ENCODE results near the gene KIFAP3. TPM values are rescaled to one million over a fixed set of nuclear protein-coding genes. Genes with fewer than 3 reads are reported as not detected.

Gene KIFAP3
- total RNA-seq, 4 donors from 2014 or later: 25.2 to 49.2 (median 40.0) TPM

DNA sequence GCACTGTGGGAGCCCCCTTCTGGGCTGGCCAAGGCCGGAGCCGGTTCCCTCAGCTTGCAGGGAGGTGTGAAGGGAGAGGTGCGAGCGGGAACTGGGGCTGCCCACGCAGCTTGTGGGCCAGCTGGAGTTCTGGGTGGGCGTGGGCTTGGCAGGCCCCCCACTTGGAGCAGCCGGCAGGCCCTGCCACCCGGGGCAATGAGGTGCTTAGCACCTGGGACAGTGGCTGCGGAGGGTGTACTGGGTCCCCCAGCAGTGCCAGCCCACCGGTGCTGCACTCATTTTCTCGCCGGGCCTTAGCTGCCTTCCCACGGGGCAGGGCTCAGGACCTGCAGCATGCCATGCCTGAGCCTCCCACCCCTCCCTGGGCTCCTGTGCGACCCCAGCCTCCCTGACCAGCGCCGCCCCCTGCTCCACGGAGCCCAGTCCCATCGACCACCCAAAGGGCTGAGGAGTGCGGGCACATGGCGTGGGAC, 192.4 kb downstream of the KIFAP3 start:
- peaks cover 0 to 51% (median 3%) of the 10 kb centered on the region in 3 donors for H3K36me3 ChIP-seq

DNA sequence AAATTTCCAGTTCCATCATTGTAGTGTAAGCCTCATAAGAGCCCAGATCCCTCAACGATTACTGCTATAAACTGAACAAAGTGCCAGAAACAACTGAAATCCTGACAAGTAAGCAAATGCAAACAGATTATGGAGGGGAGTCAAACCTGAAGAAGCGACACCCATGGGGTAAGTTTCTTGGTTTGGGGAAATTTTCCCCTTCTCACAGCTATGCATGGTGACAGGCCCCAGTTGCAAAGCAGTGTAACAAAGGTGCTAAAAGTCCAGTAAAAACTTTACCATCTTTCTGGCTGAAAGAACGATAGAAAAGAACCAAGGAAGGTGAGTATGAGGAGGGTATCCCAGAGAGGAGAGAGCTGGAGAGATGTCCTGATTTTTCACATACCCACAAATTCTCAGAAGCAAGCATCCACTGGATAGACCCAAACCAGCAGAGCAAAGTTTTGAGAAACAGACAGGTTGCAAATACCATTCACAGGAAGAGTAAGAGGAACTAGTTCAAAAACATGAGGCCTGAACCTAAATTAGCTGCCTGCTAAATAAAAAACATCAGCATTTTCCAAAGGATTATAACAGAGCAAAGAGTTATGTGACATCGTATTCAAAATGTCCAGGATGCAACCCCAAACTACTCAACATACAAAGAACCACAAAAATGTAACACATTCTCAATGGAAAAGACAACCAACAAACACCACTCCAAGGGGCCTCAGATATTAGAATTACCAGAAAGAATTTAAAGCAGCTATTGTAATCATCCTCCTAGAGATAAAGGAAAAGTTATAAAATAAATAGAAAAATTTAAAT, 195.3 kb downstream of the KIFAP3 start:
- Histone ChIP-seq H3K4me1 (no peaks in the 10 kb centered on the region), H3K4me3 (no peak overlapping the region), H3K27ac (no peak overlapping the region), H3K9me3 (no peaks in the 10 kb centered on the region), H3K36me3 (peaks cover 0 to 65% (median 0%) of the 10 kb centered on the region in 3 donors), H3K27me3 (no peaks in the 10 kb centered on the region)
- no peak for DNase-seq (ENCODE audit: low spot score in 2 of 2)
- TF ChIP-seq EP300 (IDR thresholded peaks at IDR 0.05) (no peak), POLR2A (IDR thresholded peaks at IDR 0.05) (no peak)
- TF ChIP-seq, protein P1, sequence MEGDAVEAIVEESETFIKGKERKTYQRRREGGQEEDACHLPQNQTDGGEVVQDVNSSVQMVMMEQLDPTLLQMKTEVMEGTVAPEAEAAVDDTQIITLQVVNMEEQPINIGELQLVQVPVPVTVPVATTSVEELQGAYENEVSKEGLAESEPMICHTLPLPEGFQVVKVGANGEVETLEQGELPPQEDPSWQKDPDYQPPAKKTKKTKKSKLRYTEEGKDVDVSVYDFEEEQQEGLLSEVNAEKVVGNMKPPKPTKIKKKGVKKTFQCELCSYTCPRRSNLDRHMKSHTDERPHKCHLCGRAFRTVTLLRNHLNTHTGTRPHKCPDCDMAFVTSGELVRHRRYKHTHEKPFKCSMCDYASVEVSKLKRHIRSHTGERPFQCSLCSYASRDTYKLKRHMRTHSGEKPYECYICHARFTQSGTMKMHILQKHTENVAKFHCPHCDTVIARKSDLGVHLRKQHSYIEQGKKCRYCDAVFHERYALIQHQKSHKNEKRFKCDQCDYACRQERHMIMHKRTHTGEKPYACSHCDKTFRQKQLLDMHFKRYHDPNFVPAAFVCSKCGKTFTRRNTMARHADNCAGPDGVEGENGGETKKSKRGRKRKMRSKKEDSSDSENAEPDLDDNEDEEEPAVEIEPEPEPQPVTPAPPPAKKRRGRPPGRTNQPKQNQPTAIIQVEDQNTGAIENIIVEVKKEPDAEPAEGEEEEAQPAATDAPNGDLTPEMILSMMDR (IDR thresholded peaks at IDR 0.05): no peak
- 82 to 89% methylated on average over 4 of the region's 4 CpGs for WGBS, 2 donors

More for the DNA sequence above, 192.4 kb downstream of the KIFAP3 start:
- no peak overlapping the region for H3K4me3 ChIP-seq
- no peaks in the 10 kb centered on the region for H3K9me3 ChIP-seq
- no peak for DNase-seq (ENCODE audit: low spot score in 2 of 2)
- no peak overlapping the region for H3K27ac ChIP-seq
- 94 to 95% methylated on average over 8 to 17 of the region's 20 CpGs for WGBS, 2 donors
- no peaks in the 10 kb centered on the region for H3K4me1 ChIP-seq
- no peaks in the 10 kb centered on the region for H3K27me3 ChIP-seq
- TF ChIP-seq POLR2A (IDR thresholded peaks at IDR 0.05): no peak
- TF ChIP-seq EP300 (IDR thresholded peaks at IDR 0.05): no peak
- TF ChIP-seq, protein P1 (IDR thresholded peaks at IDR 0.05): no peak

DNA sequence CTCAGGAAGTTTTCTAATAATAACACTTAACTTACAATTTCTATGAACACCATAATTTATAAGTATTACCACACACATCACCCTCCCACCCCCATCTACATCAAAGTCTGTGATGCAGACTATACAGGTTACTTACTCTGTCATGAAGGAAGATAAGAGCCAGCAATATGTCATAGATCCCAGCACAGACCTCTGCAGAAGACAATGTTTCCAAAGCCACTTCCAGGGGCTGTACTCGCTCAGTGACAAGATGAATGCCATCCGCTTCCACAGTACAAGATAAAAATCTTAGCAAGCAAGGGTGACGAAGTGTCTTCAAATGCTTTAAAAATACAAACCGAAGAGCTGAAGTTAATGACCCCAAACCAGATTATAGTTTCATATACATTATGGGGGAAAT, 196.0 kb downstream of the KIFAP3 start:
- peaks cover 0 to 72% (median 0%) of the 10 kb centered on the region in 3 donors for H3K36me3 ChIP-seq
- WGBS, 2 donors: 94 to 97% methylated on average over 4 of the region's 4 CpGs
- no peaks in the 10 kb centered on the region for H3K4me1 ChIP-seq

DNA sequence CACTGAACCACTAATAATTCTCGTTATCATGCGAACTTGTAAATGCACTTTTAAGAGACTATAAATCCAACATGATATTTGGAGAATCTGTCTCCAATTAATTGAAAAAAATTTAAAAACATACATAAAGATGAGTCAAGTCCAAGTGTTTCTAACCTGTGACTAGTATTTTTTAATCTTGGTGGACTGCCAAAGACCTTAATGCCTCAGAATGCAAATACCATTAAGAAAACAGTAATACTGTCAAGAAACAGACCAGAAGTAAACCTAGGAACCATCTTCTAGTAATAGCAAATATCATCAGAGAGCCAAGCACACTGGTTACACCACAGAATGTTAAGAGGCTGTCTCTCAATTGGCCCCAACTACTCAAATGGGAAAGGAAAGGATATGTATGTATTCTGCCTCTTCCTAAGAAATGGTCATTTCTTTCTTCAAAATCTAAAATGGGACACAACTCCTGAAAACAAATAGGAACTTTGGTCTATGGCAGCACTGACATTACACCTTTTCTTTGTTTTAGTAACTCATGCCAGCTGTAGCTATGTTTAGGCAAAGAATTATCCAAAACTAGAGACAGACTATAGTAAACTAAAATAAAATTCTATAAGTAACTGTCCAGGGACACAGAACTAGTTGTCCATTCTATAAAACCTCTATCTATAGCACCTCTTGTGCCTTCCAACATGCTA, 196.5 kb downstream of the KIFAP3 start:
- H3K4me1 ChIP-seq: no peaks in the 10 kb centered on the region
- no peak for DNase-seq (ENCODE audit: low spot score in 2 of 2)
- peaks cover 0 to 72% (median 0%) of the 10 kb centered on the region in 3 donors for H3K36me3 ChIP-seq
- H3K4me3 ChIP-seq: no peak overlapping the region
- H3K27ac ChIP-seq: no peak overlapping the region
- no peaks in the 10 kb centered on the region for H3K27me3 ChIP-seq
- TF ChIP-seq EP300 (IDR thresholded peaks at IDR 0.05) (no peak), POLR2A (IDR thresholded peaks at IDR 0.05) (no peak)
- TF ChIP-seq, protein P1 (IDR thresholded peaks at IDR 0.05): no peak
- H3K9me3 ChIP-seq: no peaks in the 10 kb centered on the region
- WGBS, 2 donors: 84 to 86% methylated on average over 2 of the region's 2 CpGs

More for the DNA sequence above, 196.0 kb downstream of the KIFAP3 start:
- Histone ChIP-seq H3K4me3 (no peak overlapping the region), H3K9me3 (no peaks in the 10 kb centered on the region), H3K27ac (no peak overlapping the region), H3K27me3 (no peaks in the 10 kb centered on the region)
- DNase-seq (ENCODE audit: low spot score in 2 of 2): no peak
- TF ChIP-seq POLR2A (IDR thresholded peaks at IDR 0.05) (no peak), EP300 (IDR thresholded peaks at IDR 0.05) (no peak)
- TF ChIP-seq, protein P1 (IDR thresholded peaks at IDR 0.05): no peak

DNA sequence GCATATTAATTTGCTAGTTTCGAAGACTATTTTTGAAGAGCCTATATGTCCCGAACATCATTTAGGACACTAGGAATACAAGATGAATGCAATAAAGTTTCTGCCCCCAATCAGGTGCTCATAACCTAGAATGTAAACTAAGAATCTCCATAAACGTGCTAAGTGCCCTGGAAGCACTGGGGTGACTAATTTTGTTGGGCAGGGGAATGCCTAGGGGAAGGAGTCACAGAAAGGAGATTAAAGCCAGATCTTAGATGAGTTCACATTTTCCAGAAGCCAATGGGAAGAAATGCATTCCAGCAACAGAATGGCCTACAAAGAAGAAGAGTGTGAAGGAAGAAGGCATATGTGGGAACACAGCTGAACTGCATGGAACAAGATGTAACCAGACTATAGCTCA, 200.3 kb downstream of the KIFAP3 start:
- no peak overlapping the region for H3K27ac ChIP-seq
- H3K4me3 ChIP-seq: no peak overlapping the region
- no peaks in the 10 kb centered on the region for H3K9me3 ChIP-seq
- TF ChIP-seq, protein P1 (IDR thresholded peaks at IDR 0.05): no peak
- TF ChIP-seq EP300 (IDR thresholded peaks at IDR 0.05): no peak
- no peak for TF ChIP-seq POLR2A (IDR thresholded peaks at IDR 0.05)
- H3K27me3 ChIP-seq: no peaks in the 10 kb centered on the region
- H3K4me1 ChIP-seq: no peaks in the 10 kb centered on the region
- DNase-seq (ENCODE audit: low spot score in 2 of 2): no peak
- WGBS, 2 donors: 90% methylated on average over 3 of the region's 3 CpGs
- H3K36me3 ChIP-seq: peaks cover 0 to 93% (median 8%) of the 10 kb centered on the region in 3 donors

Measured in tibial nerve (tissue), 4 donors.